HG02678 (cell line): Measurements from ENCODE around the gene CNBP.

Source experiments
- ATAC-seq: cut with Tn5 transposase; IDR thresholded peaks from one replicate; pipeline ENCODE4 v1.9.1; 2021; ENCODE audit warnings: mild to moderate bottlenecking, moderate library complexity; ENCODE audit not compliant: unreplicated experiment

CNBP gene

GRCh38 chr3:129132097-129132866 is 51.4 kb downstream of the CNBP start:
- no peak for ATAC-seq

- no peak for ATAC-seq
Measured at GRCh38 chr3:129131465-129132088, 52.1 kb downstream of the CNBP start.

DNA sequence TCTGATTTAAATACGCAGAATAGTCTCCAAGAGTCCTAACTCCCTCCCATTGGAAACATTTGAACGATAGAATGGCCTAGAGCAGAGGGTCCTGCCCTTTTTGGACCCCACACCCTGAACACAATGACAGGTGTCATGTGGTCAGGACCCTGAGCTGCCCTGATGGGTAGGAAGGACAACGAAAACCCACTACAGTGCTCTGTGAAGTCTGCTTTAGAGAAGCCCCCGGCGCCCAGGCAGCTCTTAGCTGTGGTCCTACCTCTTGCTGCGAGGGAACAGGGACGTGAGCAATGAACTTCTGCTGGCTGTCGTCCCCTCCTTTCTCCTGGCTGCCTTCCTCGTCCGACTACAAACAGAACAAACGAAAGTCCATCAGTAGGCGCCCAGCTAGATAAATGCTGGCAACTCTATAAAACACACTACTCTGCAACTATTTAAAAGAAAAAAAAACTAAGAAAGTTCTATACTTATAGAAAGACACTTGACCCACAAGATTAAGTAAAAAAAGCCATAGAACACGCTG is 53.3 kb downstream of the CNBP start:
- no peak for ATAC-seq

DNA sequence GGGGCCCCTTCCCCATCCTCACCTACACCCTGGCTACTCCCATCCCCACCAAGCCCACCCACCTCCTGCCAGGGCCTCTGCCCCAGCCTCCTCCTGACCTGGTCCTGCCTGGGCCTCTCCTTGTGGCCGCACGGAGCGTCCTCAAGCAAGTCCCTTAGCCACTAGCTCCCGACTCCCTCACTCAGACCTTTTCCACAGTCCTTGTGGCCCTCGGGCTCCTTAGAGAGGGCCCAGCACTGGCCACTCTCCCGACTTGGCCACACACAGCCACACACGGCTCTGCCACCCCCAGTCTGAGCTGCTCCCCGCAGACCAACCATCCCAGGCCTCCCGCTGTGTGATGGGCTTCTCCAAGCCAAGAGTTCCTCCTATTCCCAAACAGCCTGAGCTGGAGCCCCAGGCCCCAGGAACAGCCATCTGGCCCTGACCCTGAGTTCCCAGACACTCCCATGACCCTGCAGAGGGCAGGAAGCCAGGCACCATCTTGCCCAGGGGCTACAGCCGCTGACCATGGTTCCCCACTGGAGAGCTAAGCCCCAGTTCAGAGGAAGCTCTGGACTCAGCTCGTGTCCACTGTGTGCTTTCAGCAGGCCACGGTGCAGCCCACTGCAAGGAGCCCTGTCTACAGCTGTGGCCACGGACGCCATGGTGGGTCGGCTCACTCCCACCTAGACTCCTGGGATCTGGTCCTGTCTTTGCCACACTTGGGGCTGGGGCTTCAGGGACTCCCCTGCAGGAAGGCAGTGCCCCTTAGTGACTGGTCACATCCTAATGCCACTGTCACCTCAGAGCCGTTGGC is 55.1 kb downstream of the CNBP start:
- no peak for ATAC-seq

- no peak for ATAC-seq
Measured at GRCh38 chr3:129126726-129127280, 56.9 kb downstream of the CNBP start.

DNA sequence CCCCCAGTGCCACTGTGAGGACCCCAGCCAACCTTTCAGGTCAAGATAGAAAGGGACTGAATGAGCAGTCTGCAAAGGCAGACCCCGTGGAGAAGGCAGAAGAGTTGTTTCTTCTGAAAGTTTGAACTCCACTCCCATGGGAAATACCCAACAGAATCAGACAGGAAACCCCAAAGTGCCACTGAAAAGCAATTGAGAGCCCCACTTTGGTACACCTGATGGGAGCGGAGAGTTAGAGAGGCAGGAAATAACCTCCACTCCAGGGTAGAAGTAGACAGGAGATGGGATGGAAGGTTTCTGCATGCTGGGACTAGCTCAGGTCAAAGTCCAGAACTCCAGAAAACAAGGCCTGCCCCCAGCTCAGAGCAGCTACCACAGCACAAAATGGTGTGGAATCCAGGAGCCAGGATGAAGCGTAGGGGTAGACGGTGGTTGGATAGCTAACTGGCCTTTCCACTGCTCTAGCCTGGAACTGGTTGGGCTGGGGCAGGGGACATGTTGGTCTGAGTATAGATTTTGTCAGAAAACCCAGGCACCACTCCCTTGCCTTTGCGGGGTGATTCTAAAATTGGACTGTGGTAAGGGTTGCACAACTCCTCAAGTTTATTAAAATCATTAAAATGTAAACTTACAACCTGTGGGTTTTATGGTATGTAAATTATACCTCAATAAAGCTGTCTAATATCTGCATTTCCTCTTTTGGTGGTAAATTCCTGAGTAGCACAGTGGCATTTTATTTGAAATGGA is 60.2 kb downstream of the CNBP start:
- ATAC-seq = no peak

DNA sequence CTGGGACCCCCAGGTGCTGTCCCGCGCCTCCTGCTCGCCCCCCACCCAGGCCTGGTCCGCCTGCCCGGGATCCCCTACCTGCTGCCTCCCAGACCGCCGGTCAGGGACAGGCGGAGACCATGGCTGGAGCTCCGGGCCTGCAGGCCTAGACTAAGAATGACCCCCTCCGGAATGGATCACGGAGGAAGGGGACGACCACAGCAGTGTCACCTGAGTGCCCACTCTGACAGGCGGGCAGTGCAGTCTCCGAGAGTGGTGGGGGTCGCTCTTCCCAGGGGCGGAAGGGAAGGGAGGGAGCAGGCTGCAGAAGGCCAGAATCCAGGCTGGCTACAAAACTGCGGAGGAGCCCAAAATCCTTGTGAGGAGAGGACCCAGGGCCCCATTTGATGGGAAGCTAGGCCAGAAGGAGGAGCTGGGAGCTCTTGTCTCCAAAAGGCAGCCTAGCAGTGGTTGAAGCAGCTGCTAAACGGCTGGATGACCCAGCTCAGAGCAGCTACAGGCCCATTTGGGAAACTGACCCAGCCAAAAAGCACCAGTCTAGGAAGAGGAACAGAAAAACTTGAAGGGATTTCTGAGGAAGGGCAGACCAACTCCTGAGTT is 61.2 kb downstream of the CNBP start:
- no peak for ATAC-seq

- ATAC-seq = peak; percentile 49
Measured at GRCh38 chr3:129121792-129122411, 61.8 kb downstream of the CNBP start, which contains the start of gene RAB43. Gene RAB43 (minus strand): TSS chr3:129121804. CDS start chr3:129121489, 315 bp downstream.

DNA sequence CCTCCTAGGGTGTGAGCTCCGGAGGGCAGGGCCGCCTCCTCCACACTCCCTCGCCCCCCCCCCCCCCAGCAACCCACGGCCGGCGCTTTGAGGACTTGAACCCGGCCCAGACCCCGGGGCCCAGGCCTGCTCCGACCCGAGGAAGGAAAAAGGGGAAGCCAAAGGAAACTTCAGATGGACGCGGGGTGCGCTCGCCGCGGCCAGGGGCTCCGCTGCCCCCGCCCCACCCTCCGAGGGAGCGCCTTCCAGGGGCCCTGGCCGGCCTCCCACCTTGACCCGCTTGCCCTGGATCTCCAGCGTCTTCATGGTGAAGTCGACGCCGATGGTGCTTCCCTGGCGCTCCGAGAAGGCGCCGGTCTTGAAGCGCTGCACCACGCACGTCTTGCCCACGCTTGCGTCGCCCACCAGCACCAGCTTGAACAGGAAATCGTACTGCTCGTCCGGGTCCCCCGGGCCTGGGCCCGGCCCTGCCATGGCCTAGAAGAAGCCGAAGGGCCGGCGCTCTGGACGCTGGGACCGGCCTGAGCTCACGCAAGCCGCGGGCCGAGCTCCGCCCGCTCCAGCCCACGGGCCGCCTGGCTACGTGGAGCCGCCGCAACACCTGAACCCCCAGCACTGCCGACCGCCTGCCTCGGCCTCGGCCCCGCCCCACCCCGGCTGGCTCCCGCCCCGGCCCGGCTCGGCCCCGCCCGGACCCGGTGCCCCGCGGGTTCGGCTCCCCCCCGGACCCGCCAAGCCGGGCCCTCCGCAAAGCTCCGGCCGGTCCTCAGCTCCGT is 62.5 kb downstream of the CNBP start:
- no peak for ATAC-seq

DNA sequence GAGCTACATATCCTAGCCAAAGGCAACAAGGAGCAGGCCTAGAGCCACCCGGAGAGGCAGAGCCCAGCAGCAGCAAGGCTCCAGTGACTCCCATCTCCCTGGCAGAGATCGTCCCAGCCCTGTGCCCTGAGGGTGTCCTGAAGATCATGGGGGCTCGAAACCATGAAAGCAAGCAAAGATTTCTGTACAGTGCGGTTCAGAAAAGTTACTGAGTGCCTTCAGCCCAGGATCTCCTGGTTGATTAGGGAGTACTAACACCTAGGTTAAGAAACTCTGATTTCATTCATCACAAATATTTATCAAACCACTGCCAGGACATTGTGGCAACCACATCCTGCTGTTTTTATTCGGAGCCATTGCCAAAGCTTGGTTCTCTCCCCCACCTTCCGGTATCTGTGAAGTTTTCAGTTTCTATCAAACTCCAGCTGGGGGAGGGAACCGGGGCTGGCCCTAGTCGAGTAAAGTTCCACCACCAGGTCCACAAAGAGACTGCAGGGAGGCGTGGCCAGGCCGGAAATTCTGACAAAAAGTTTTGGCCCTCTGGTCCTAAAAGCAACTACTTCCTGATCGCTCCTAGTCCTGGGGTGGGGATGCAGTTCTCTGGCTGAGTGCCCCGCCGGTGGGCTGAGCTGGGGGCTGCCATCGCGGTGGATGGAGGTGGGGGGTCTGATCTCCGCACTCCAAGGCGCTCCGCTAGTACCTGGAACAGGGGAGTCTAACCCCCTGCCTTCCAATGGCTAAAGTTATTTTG is 63.3 kb downstream of the CNBP start:
- peak; percentile 67 for ATAC-seq

DNA sequence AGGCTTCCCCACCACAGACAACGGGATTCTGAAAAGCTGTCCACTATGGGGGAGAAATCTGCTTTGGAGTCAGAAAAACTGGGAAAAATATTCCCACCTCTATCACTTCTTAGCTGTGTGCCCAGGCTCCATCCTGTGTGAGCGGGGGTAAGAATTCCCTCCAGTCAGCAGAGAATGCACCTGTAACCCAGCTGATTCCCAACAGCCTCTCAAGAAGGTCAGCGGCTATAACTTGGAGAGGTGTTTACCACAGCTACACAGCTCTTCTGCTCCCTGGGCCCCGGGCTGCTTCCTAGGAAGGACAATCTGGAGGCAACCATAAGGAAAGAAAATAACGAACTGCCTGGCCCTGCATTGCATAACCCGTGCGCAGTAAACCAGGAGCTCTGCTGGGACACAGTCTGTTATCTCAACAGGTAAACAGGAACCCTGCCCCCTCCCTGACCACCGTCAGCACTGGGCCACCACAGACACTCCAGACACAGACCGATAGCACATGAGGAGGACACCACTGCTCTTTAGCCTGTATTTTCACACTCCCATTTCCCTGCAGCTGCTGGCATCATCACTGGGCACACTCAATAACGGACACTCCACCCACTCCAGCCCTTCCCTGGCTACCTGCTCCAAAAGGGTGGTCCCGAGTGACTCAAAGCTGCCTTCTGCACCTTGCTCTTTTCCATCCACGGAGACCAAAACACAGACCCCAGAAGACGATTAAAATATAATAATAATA is 64.2 kb downstream of the CNBP start:
- no peak for ATAC-seq

DNA sequence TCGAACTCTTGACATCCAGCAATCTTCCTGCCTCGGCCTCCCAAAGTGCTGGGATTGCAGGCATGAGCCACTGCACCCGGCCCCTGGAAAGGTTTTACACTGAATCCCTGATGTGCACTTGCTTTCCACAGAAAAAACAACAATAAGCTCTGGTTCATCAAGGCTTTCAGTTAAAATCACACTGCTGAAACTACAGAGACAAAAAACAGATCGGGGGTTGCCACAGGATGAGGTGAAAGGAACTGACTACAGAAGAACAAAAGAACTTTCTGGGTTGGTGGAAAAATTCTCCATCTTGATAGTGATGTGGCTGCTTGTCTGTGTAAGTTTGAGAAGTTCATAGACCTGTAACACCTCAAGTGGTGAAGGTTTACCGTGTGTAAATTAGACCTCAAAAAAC is 65.0 kb downstream of the CNBP start:
- no peak for ATAC-seq
